Ovary (tissue), 9 donors: ENCODE measurements around the gene GGN. TPM values are rescaled to one million over a fixed set of nuclear protein-coding genes. Genes with fewer than 3 reads are reported as not detected.

Experiments used
- DNase-seq, 5 donors: peaks; one replicate each; pipeline ENCODE4 v3.0.0-alpha.2; 2019 to 2020
- H3K27ac ChIP-seq, 2 donors: fragments of 200-600 bp; one replicate each; pipeline versions ENCODE4 v1.5.1 to v1.8.0; 2019 to 2022
- H3K27me3 ChIP-seq: fragments of 200-600 bp; one replicate; pipeline ENCODE4 v1.8.0; 2022
- H3K36me3 ChIP-seq: fragments of 200-600 bp; sonication (generic); one replicate; pipeline ENCODE4 v1.5.1; 2019
- H3K4me1 ChIP-seq: one replicate; pipeline ENCODE4 v1.8.1; 2013; ENCODE audit warnings: mild to moderate bottlenecking, moderate library complexity; ENCODE audit not compliant: insufficient read depth
- H3K4me3 ChIP-seq: fragments of 200-600 bp; sonication (generic); one replicate; pipeline ENCODE4 v1.5.1; 2017
- H3K9me3 ChIP-seq, 2 donors: fragments of 200-600 bp in 1 of 2; sonication (generic) in 1 of 2; one replicate each; pipeline versions ENCODE4 v1.5.1 to v1.8.1; 2013 to 2019; ENCODE audit warnings: mild to moderate bottlenecking in 1 of 2, moderate library complexity in 1 of 2
- EP300 ChIP-seq: sonication (generic); formaldehyde crosslinking; IDR thresholded peaks from one replicate; pipeline ENCODE4 v1.6.1; 2017; ENCODE audit warnings: antibody characterized with exemption
- POLR2A ChIP-seq: fragments of 450-650 bp; IDR thresholded peaks from one replicate; pipeline ENCODE4 v1.6.1; 2017; ENCODE audit warnings: antibody characterized with exemption, mild to moderate bottlenecking, moderate library complexity
- WGBS, 3 donors: extraction: QIAGEN DNeasy Blood & Tissue Kit in 1 of 3; methylation state at CpG; one replicate each; pipeline versions ENCODE4 v1.1.5 to v1.1.7; 2013 to 2017; 5-methylcytosine and 5-hydroxymethylcytosine counted together
- intact Hi-C, 4 donors: fragments of 100-400 bp; cut with DNase I; formaldehyde crosslinking; loops; one replicate each; pipeline versions ENCODE4 v1.11.0 to v1.15.1; 2022 to 2023
- polyA plus RNA-seq, 2 donors: library from polyadenylated mRNA; stranded (reverse); fragments of 200-250 nt in 1 of 2; fragments of 350-450 nt in 1 of 2; fragmentation: Illumina TruSeq in 1 of 2; extraction: RNeasy Lipid Tissue Mini Kit (QIAGEN cat#74804) in 1 of 2; gene quantifications; one replicate each; pipeline ENCODE4 v1.2.3, GENCODE V29; 2013 to 2014
- total RNA-seq, 7 donors: library from RNA; depleted of rRNA in 2 of 7; stranded (reverse); fragments of >200 nt in 2 of 7; fragmentation: NEBNext Ultra II Directional in 3 of 7; extraction: Animal tissue kit (Norgen Biotek cat#: 25700) in 3 of 7; gene quantifications; one replicate each; pipeline versions ENCODE4 v1.1.0 to v1.2.4, GENCODE V29; 2016 to 2023
- TF ChIP-seq, protein P1 (sequence below), 3 donors: fragments of 450-650 bp in 2 of 3; fragments of 200-600 bp in 1 of 3; IDR thresholded peaks; one replicate each; pipeline versions ENCODE4 v1.5.1 to v1.8.0; 2016 to 2022; ENCODE audit warnings: antibody characterized with exemption in 3 of 3, mild to moderate bottlenecking in 1 of 3
- donor health status: DM: no; HTN: no; CAD: no; lungs with moderate emphysema.
- donor health status: DM: no; HTN: no; CAD: no.
- donor health status: Bipolar disorder and iron deficiency.
- donor health status: DM: yes; HTN: yes; CAD: no.
- donor health status: DM: no; HTN: no; CAD: no.
- donor health status: DM: yes; HTN: yes; CAD: no.

Gene GGN
- total and polyA plus RNA-seq, 9 donors, result 0.24 to 0.75 (median 0.54) TPM; not detected in 3

DNA sequence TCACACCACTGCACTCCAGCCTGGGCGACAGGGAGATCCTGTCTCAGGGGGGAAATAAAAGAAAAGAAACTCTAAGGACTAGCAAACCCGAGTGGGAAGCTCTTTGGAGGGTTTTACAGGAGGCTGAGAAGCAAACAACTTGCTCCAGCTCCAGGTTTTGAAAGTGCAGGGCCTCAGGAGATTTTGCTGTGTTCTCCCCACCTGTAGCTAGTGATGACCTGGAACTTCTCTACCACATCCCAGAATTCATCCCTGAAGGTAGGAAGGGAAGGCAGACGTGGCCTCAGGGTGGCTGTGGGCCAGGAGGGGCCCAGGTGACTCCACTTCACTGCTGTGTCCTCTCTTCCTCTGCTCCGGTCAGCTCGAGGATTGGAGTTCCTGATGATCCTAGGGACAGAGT lies 29.8 kb downstream of the GGN start:
- Histone ChIP-seq H3K27me3 (no peaks in the 10 kb centered on the region), H3K4me1 (peaks cover 3% of the 10 kb centered on the region), H3K27ac (no peak overlapping the region), H3K36me3 (no peaks in the 10 kb centered on the region), H3K4me3 (no peak overlapping the region), H3K9me3 (no peaks in the 10 kb centered on the region)
- intact Hi-C loops, result no loop called here
- no peak for TF ChIP-seq EP300
- TF ChIP-seq POLR2A, result no peak
- TF ChIP-seq, protein P1, sequence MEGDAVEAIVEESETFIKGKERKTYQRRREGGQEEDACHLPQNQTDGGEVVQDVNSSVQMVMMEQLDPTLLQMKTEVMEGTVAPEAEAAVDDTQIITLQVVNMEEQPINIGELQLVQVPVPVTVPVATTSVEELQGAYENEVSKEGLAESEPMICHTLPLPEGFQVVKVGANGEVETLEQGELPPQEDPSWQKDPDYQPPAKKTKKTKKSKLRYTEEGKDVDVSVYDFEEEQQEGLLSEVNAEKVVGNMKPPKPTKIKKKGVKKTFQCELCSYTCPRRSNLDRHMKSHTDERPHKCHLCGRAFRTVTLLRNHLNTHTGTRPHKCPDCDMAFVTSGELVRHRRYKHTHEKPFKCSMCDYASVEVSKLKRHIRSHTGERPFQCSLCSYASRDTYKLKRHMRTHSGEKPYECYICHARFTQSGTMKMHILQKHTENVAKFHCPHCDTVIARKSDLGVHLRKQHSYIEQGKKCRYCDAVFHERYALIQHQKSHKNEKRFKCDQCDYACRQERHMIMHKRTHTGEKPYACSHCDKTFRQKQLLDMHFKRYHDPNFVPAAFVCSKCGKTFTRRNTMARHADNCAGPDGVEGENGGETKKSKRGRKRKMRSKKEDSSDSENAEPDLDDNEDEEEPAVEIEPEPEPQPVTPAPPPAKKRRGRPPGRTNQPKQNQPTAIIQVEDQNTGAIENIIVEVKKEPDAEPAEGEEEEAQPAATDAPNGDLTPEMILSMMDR (IDR thresholded peaks at IDR 0.05), result no peak
- 26 to 46% (median 34%) methylated on average over 5 of the region's 5 CpGs for WGBS, 3 donors
- DNase-seq, result no peak

DNA sequence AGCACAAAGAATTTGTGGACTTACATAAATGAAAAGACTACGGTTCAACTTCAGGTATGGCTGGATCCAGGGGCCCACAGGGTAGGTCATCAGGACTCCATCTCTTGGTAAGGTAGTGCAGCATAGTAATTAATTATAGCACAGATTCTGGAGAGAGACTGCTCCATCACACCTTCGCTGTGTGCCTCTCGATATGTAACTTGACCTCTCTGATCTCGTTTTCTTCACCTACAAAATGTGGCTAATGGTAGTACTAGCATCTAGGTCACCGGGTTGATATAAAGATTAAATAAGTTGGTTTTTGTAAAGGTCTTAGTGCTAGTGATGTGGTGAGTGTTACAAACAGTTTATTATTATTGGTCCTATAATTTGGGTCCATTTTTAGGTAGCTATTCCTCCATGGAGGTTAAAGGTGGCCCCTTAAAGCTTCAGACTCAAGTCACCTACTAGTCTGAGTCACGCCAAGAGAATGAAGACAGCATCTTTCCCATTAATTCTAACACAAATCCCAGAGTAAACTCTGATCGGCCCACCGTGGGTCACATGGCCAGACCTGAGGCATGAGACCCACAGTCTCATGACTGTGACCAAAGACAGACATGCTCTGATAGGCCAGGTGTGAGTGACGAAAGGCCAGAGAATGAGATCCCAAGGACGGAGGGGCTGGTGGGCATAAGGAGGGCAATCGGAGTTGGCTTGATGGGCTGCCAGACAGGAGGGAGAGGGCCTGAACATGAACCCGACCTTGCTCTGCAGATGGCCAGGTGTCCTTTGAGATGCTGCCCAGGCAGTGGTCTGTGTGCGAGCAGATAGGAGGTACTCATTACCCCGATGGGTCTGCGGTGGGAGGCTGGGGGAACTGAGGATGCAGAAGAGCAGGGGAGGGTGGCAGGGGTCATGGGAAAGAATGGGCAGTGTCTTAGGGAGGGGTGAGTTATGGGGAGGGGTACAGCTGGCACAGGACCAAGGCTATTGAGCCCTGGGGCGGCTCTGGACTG lies 31.8 kb downstream of the GGN start:
- DNase-seq, result no peak
- H3K27me3 ChIP-seq, result no peaks in the 10 kb centered on the region
- WGBS, 3 donors, result 67 to 75% (median 71%) methylated on average over 16 of the region's 16 CpGs
- H3K4me1 ChIP-seq, result no peaks in the 10 kb centered on the region
- H3K36me3 ChIP-seq, result no peaks in the 10 kb centered on the region
- intact Hi-C loops, result no loop called here
- no peaks in the 10 kb centered on the region for H3K9me3 ChIP-seq
- no peak overlapping the region for H3K27ac ChIP-seq
- H3K4me3 ChIP-seq, result no peak overlapping the region
- TF ChIP-seq EP300 (no peak), POLR2A (no peak)
- TF ChIP-seq, protein P1 (IDR thresholded peaks at IDR 0.05), result no peak

DNA sequence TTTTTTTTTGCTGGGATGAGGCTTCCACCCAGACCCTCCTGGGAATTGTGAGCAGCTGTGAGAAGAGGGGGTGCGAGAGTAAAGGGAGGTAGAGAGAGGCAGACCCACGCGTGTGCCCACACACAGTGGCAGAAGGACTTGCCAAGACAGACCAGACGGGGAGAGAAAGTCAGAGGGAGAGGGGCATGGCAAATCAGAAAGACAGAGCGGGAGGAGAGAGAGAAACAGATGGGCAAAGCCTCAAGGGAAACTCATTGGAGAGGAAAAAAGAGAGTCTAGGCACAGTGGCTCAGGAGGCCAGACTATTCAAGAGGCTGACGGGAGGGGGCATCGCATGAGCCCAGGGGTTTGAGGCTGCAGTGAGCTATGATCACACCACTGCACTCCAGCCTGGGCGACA lies 35.2 kb downstream of the GGN start:
- intact Hi-C loops, result no loop called here
- TF ChIP-seq, protein P1 (IDR thresholded peaks at IDR 0.05), result no peak
- TF ChIP-seq EP300, result no peak
- TF ChIP-seq POLR2A, result no peak
- Histone ChIP-seq H3K36me3 (no peaks in the 10 kb centered on the region), H3K9me3 (no peaks in the 10 kb centered on the region), H3K27ac (no peak overlapping the region), H3K27me3 (no peaks in the 10 kb centered on the region), H3K4me1 (no peaks in the 10 kb centered on the region), H3K4me3 (no peak overlapping the region)
- DNase-seq, result no peak
- WGBS, 3 donors, result 53 to 60% (median 59%) methylated on average over 8 of the region's 8 CpGs

DNA sequence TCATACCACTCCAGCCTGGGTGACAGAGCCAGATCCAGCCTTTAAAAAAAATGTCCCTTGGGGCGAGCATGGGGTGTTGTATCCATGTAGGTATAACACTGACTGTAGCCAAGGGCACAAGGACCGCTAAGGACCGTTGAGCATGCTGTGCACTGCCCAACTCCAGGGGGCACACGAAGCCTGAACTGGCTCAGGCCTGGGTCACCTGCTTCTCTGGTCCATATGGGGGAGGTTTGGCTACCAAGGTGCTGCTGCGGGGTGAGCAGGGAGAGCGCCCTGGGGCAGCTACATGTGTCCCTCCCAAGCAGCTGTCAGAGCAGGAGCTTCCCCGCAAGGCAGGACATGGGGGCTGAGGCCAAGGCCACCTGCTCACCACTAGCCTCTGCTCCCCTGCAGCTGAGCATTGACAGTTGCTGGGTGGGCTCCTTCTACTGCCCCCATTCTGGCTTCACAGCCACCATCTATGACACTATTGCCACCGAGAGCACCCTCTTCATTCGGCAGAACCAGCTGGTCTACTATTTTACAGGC lies 35.9 kb downstream of the GGN start:
- no peaks in the 10 kb centered on the region for H3K36me3 ChIP-seq
- no peak overlapping the region for H3K4me3 ChIP-seq
- 56 to 68% (median 56%) methylated on average over 9 of the region's 9 CpGs for WGBS, 3 donors
- TF ChIP-seq POLR2A, result no peak
- H3K27me3 ChIP-seq, result no peaks in the 10 kb centered on the region
- no peaks in the 10 kb centered on the region for H3K4me1 ChIP-seq
- no peaks in the 10 kb centered on the region for H3K9me3 ChIP-seq
- DNase-seq, result no peak
- no peak overlapping the region for H3K27ac ChIP-seq
- intact Hi-C loops, result no loop called here

DNA sequence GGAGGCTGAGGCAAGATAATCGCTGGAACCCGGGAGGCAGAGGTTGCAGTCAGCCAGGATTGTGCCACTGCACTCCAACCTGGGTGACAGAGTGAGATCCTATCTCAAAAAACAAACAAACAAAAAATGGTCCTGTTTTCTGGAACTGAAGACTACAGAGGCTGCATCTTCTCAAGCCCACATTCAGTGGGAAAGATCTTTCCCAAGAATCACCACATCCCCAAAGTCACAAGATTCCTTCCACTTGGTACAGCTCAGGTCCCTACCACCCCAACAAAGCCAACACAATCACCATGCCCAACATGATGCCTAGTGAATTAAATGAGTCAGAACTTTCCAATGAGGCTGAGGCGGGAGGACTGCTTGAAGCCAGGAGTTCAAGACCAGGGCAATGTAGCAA lies 37.0 kb downstream of the GGN start:
- WGBS, 3 donors, result 71 to 75% (median 71%) methylated on average over 3 of the region's 3 CpGs

More for the DNA sequence above, 37.0 kb downstream of the GGN start:
- intact Hi-C loops, result no loop called here
- no peak overlapping the region for H3K4me3 ChIP-seq
- no peaks in the 10 kb centered on the region for H3K36me3 ChIP-seq
- DNase-seq, result no peak
- H3K27ac ChIP-seq, result no peak overlapping the region
- TF ChIP-seq POLR2A (no peak), EP300 (no peak)
- no peaks in the 10 kb centered on the region for H3K4me1 ChIP-seq
- H3K27me3 ChIP-seq, result no peaks in the 10 kb centered on the region
- no peaks in the 10 kb centered on the region for H3K9me3 ChIP-seq
